ENCODE results near the gene ERC1. TPM values are rescaled to one million over a fixed set of nuclear protein-coding genes. Genes with fewer than 3 reads are reported as not detected.
A peak's percentile ranks its signal among the peaks of the same experiment; 100 is the strongest.
"Not testable (repeated sequence)": the region's sequence is repeated elsewhere in the genome, so short reads cannot be mapped to it uniquely, and the experiment has no call there.

Gene ERC1
- total RNA-seq, 1 donor: 17.2 TPM

DNA sequence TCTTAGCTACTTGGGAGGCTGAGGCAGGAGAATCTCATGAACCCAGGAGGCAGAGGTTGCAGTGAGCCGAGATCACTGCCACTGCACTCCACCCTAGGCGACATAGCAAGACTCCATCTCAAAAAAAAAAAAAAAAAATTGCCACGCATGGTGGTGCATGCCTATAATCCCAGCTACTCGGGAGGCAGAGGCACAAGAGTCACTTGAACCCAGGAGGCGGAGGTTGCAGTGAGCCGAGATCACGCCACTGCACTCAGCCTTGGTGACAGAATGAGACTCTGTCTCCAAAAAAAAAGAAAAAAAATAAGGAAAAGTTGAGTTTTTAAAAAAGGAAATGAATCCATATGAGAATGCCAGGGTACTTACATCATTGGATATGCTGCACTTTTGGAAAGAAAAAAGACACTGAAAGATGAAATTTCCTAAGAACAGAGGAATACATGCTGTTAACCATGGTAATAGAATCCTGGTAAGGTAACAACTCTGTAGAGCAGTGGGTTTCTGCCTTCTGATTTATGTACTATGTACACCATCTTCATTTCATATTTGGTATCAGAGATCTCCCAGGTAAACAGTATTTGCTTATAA is 222.7 kb downstream of the ERC1 start:
- DNase-seq (ENCODE audit: low read depth in 2 of 3, low spot score in 2 of 3): no peak

DNA sequence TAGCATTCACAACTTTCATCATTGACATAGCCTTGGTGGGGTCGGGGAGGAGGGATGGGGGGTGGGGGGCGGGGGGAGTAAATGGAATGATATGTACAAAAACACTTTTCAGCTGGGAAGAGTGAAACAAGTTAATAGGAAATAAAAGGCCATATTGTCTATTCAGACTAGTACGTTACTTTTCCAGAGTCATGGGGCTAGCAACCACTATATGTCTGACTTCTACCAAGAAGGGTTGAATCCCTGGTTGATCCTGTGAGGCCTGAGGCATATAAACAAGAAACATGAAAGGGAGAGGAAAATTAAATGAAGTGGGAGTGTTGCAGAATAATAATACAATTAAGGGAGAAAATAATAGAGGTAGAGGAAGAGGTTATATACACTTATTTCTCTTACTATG is 225.5 kb downstream of the ERC1 start:
- DNase-seq (ENCODE audit: low read depth in 2 of 3, low spot score in 2 of 3): no peak

GRCh38 chr12:1217191-1217949 is 226.3 kb downstream of the ERC1 start:
- DNase-seq (ENCODE audit: low read depth in 2 of 3, low spot score in 2 of 3): no peak

- DNase-seq (ENCODE audit: low read depth in 2 of 3, low spot score in 2 of 3): no peak
Measured at GRCh38 chr12:1218369-1218768, 227.3 kb downstream of the ERC1 start.

- no peak for DNase-seq (ENCODE audit: low read depth in 2 of 3, low spot score in 2 of 3)
Measured at GRCh38 chr12:1220127-1221092, 229.4 kb downstream of the ERC1 start.

DNA sequence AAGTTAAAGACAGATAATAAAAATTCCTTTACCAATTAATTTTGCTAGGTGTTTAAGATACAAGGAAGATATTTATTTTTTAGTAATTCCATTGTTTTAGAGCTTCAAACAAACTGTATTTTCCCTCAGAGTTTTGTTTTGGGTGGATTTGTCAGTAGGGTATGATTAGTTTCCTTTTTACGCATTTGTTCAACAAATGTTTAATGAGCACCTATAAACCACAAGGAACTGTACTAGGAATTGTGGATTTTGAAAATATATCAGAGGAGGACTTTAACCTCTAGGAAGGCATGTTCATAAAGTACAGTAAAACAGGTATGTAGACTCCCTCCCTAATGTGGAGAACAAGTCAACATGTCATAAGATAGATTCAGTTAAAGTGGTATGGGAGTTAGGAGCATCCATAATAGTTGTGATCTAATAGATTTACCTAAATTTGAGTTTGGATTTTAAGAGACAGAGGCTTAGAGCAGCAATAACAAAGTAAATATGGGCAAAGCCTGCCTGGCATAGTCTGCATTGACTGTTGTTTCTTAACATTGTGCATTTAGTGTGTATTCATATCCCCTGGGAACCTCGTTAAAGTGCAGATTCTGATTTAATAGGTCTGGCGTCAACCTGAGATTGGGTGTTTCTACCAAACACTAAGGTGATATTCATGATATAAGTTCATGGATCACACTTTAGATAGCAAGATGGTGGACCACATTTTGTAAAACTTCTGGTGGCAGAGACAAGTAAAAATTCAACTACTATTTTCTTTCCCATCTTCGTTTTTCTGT is 232.0 kb downstream of the ERC1 start:
- DNase-seq (ENCODE audit: low read depth in 2 of 3, low spot score in 2 of 3): no peak

- no peak for DNase-seq (ENCODE audit: low read depth in 2 of 3, low spot score in 2 of 3)
Measured at GRCh38 chr12:1226951-1227350, 235.9 kb downstream of the ERC1 start.

DNA sequence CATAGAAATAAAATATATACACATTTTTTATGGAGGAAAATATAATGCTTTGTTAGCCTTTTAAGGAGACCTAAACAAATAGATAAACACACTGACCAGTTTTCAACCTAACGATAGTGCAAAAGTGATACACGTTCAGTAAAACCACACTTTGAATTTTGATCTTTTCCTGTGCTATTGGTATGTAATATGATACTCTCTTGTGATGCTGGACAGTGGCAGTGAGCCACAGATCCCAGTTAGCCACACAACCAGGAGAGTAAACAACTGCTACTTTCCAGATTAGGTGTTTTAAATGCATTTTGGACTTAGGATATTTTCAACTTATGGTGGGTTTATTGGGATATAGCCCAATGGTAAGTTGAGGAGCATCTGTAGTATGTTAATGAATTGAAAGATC is 243.1 kb downstream of the ERC1 start:
- no peak for DNase-seq (ENCODE audit: low read depth in 2 of 3, low spot score in 2 of 3)

- DNase-seq (ENCODE audit: low read depth in 2 of 3, low spot score in 2 of 3): no peak
Measured at GRCh38 chr12:1246637-1247036, 255.6 kb downstream of the ERC1 start.

DNA sequence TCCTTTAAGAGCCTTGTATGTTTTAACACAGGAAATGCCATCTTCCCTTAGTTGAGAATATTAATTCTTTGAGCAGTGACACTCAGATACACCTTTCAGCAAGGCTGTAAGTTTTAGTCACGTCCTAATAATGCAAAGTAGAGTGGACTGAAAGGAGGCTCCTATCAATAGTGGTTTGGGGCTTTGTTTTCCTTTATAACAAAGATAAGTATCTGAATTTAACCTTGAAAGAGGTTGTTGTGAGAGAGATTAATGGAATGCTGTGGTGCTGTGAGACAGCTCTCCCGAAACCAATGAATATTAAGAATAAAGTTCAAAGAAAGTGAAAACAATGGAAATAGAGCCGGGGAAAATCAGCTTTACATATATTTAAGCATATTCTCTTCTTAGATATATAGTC is 259.6 kb downstream of the ERC1 start:
- DNase-seq (ENCODE audit: low read depth in 2 of 3, low spot score in 2 of 3): no peak

GRCh38 chr12:1252758-1253157 is 261.7 kb downstream of the ERC1 start:
- DNase-seq (ENCODE audit: low read depth in 2 of 3, low spot score in 2 of 3): no peak

DNA sequence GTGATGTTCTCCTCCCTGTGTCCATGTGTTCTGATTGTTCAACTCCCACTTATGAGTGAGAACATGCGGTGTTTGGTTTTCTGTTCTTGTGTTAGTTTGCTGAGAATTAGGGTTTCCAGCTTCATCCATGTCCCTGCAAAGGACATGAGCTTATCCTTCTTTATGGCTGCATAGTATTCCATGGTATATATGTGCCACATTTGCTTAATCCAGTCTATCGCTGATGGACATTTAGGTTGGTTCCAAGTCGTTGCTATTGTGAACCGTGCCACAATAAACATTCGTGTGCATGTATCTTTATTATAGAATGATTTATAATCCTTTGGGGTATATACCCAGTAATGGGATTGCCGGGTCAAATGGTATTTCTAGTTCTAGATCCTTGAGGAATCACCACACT is 264.1 kb downstream of the ERC1 start:
- not testable (repeated sequence) for DNase-seq (ENCODE audit: low read depth in 2 of 3, low spot score in 2 of 3)

DNA sequence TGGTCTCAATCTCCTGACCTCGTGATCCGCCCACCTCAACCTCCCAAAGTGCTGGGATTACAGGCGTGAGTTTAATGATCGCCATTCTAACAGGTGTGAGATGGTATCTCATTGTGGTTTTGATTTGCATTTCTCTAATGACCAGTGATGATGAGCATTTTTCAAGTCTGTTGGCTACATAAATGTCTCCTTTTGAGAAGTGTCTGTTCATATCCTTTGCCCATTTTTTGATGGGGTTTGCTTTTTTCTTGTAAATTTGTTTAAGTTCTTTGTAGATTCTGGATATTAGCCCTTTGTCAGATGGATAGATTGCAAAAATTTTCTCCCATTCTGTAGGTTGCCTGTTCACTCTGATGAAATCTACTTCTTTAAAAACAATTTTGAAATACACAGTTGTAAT is 264.8 kb downstream of the ERC1 start:
- not testable (repeated sequence) for DNase-seq (ENCODE audit: low read depth in 2 of 3, low spot score in 2 of 3)

DNA sequence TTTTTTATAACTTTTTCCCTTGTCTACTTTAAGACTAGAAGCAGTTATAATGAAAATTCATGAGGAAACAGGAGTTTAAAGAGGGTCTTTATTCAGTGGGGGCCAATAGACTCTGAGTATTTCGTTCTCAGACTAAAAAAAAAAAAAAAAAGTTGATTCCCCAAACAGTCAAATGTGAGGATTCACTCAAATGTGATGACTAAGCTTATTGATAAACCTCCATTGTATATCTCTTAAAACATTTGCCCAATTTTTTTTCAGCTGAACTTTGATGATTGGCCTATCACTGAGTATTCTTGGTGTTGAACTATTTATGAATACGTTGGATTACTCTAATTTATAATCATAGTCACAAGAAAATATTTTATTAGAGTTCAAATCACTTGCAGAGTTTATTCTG is 265.3 kb downstream of the ERC1 start:
- no peak for DNase-seq (ENCODE audit: low read depth in 2 of 3, low spot score in 2 of 3)

DNA sequence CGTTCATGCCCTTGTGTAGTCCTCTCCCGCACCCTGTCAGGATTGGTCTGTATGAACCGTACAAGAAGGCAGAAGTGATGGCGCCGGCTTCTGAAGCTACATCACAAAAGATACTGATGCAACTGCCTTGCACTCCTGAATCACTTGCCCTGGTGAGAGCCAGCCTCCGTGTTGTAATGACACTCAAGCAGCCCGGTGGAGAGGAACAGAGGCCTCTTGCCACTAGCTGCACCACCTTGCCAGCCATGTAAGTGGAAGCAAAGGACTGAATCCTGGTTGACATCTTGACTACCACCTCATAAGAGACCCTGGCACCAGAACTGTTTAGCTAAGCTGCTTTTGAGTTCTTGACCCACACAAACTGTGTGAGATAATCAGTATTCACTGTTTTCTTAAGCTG is 266.0 kb downstream of the ERC1 start:
- DNase-seq (ENCODE audit: low read depth in 2 of 3, low spot score in 2 of 3): no peak

- DNase-seq (ENCODE audit: low read depth in 2 of 3, low spot score in 2 of 3): no peak
Measured at GRCh38 chr12:1262011-1262410, 271.0 kb downstream of the ERC1 start.

GRCh38 chr12:1267243-1267642 is 276.2 kb downstream of the ERC1 start:
- DNase-seq (ENCODE audit: low read depth in 2 of 3, low spot score in 2 of 3): no peak

GRCh38 chr12:1272142-1272541 is 281.1 kb downstream of the ERC1 start:
- no peak for DNase-seq (ENCODE audit: low read depth in 2 of 3, low spot score in 2 of 3)

DNA sequence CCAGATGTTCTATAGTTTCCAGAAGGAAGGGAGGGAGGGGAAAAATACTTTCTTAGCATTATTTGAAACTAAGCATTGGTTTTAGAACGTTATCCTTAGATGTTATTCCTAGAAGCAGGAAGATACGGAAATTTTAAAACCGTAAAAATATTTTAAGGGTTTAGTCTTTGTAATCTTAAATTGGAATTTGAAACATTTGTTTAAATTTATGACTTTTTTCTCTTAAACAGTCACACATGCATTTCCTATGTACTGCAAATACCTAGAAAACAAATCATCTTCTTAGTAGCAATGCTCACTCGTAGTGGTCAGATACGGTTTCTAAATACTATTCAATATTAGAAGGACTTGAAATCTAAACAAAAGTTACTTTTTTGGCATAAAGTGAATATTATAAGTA is 282.0 kb downstream of the ERC1 start:
- DNase-seq (ENCODE audit: low read depth in 2 of 3, low spot score in 2 of 3): no peak

DNA sequence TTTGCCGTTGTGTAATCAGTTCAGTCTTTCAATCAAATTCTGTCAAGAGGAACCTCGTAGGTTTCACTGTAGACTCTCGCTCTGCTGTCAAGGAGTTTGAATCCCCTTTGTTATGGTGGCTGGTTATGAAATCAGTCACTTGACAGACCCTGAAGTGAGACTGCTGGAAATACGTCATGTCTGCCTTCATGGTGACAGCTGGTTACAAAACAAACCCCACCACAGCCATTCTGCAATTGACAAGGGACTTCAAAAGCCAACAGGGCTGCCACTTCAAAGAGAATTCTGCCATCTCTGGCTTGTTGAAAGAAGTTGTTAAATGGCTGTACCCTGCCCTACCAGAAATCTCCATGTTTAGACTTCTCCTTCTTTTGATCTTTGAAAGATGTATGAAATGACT is 286.9 kb downstream of the ERC1 start:
- no peak for DNase-seq (ENCODE audit: low read depth in 2 of 3, low spot score in 2 of 3)

- peak in 2 of 3 donors; percentile 12 to 69 for DNase-seq (ENCODE audit: low read depth in 2 of 3, low spot score in 2 of 3)
Measured at GRCh38 chr12:1279050-1279449, 288.0 kb downstream of the ERC1 start.
